Stimulated activated effector memory CD8-positive, alpha-beta T cell treated with anti-CD3 and anti-CD28 coated beads, Interleukin-12 subunit alpha, Interleukin-12 subunit beta, amount 100 ng/mL, for 72 hours (primary cell): ENCODE results near the gene ZNF280C.
A peak's percentile ranks its signal among the peaks of the same experiment; 100 is the strongest.
"Not testable (repeated sequence)": the region's sequence is repeated elsewhere in the genome, so short reads cannot be mapped to it uniquely, and the experiment has no call there.

ENCODE experiments used
- ATAC-seq: fragments of 150-1000 bp; cut with Tn5 transposase; 2 replicates; pipeline ENCODE4 v1.10.0; 2021
- DNase-seq, 2 donors: peaks; one replicate each; pipeline ENCODE4 v3.0.0; 2021 to 2022; ENCODE audit warnings: low spot score in 2 of 2
- H3K27ac Mint-ChIP-seq: one replicate; pipeline ENCODE4 v1.8.0; 2022; ENCODE audit warnings: mild to moderate bottlenecking, mixed read lengths
- H3K36me3 Mint-ChIP-seq: one replicate; pipeline ENCODE4 v1.8.0; 2022; ENCODE audit warnings: mild to moderate bottlenecking, mixed read lengths
- H3K4me1 Mint-ChIP-seq: one replicate; pipeline ENCODE4 v1.8.0; 2022; ENCODE audit warnings: mixed read lengths
- H3K4me3 Mint-ChIP-seq: one replicate; pipeline ENCODE4 v1.8.0; 2022; ENCODE audit warnings: mild to moderate bottlenecking, mixed read lengths
- H3K9me3 Mint-ChIP-seq: one replicate; pipeline ENCODE4 v1.8.0; 2022; ENCODE audit warnings: mixed read lengths

The ZNF280C gene

DNA sequence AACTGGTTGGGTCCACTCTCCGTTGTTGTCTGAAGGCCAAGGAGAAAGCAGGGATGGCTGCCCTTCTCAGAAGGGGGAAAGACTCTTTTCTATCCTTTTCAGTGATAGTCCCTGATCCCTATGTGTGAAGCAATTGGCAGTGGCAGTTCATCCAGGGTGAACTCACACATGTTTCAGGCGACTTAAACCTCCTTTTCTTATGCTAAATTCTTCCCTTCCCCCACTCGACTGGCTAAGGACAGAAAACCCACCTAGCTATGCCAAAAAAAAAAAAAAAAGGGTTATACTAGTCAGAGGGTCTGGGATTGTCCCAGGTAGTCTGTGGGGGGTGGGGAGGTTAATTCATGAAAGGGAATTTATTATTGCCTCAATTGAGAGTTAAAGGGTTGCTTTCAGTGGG, 12.2 kb upstream of the ZNF280C start:
- ATAC-seq (no peak), DNase-seq (no peak)
- no peak overlapping the region for H3K4me3 Mint-ChIP-seq
- no peaks in the 10 kb centered on the region for H3K9me3 Mint-ChIP-seq
- H3K36me3 Mint-ChIP-seq, result peaks cover 5% of the 10 kb centered on the region
- H3K27ac Mint-ChIP-seq, result peak overlapping the region; percentile 56
- no peaks in the 10 kb centered on the region for H3K4me1 Mint-ChIP-seq

DNA sequence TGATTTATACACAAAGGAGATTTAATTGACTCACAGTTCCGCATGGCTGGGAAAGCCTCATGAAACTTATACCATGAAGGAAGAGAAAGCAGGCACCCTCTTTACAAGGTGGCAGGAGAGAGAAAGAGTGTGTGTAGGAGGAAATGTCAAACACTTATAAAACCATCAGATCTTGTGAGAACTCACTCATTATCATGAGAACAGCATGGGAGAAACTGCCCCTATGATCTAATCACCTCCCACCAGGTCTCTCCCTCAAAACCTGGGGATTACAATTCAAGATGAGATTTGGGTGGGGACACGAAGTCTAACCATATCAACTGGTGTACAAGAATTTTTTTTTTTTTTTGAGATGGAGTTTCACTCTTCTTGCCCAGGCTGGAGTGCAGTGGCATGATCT, 3.6 kb upstream of the ZNF280C start:
- peaks cover 23% of the 10 kb centered on the region for H3K36me3 Mint-ChIP-seq
- not testable (repeated sequence) for ATAC-seq, H3K4me1 Mint-ChIP-seq, DNase-seq, H3K9me3 Mint-ChIP-seq, H3K4me3 Mint-ChIP-seq, H3K27ac Mint-ChIP-seq

DNA sequence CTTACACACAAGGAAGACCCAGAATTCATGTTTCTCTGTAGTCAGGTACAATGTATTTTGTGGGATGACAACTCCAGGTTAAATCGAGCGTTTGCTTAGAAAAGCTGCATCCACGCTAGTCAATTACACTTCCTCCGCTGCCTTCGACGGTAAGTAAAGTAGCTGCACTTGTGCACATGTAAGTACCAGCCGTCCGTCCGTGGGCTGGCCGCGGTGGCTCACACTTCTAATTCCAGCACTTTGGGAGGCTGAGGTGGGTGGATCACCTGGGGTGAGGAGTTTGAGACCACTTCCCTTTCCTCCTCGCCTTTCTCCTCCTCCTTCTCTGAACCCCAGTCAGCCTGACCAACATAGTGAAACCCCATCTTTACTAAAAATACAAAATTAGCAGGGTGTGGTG, 692 bp upstream of the ZNF280C start:
- not testable (repeated sequence) for H3K9me3 Mint-ChIP-seq, H3K4me1 Mint-ChIP-seq, H3K27ac Mint-ChIP-seq, ATAC-seq, DNase-seq, H3K4me3 Mint-ChIP-seq
- peaks cover 21% of the 10 kb centered on the region for H3K36me3 Mint-ChIP-seq

DNA sequence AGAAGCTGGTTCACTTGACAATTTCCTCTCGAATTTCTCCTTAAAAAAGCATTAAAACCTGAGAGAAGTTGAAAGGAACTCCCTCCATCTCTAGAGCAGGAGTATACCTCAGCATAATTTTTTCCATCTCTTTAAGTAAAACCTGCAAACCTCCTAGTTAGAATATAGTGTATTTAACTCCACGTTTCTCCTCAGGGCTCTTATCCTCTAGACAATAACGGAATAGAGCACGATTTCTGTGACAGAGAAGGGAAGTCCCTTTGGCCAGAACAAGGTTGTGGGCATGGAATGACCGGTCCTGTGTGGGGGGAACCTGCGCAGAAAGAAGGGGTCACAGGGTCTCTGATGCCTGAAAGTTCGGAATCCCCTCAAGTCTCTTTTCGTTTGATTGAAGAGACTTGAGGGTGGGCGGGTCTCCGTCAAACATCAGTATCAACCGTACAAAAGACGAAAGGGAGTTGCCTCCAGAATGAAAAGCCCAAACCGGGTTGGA, 697 bp downstream of the ZNF280C start:
- ATAC-seq (no peak), DNase-seq (no peak)
- no peaks in the 10 kb centered on the region for H3K9me3 Mint-ChIP-seq
- H3K36me3 Mint-ChIP-seq, result peaks cover 21% of the 10 kb centered on the region
- peak overlapping the region; percentile 79 for H3K4me3 Mint-ChIP-seq
- H3K4me1 Mint-ChIP-seq, result no peaks in the 10 kb centered on the region
- peak overlapping the region; percentile 83 for H3K27ac Mint-ChIP-seq

DNA sequence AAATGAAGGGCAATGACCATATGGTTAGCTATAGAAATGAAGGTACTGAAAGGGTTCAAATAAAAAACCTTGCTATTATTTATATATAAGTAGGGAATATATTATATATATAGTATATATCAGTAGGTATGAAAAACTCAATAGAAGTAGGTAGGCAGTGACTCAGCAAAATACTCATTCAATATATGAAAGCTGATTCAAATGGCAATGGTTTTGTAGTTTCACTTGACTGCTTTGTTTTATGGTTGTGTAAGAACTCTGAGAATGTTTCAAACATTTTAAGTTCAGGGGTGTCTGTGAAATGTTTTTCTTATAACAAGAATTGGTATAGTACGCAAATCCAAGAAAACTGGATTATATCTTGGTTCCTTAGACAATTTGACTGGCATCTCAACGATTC, 4.1 kb downstream of the ZNF280C start:
- Mint-ChIP-seq H3K4me3 (no peak overlapping the region), H3K27ac (no peak overlapping the region), H3K4me1 (no peaks in the 10 kb centered on the region), H3K36me3 (peaks cover 18% of the 10 kb centered on the region), H3K9me3 (no peaks in the 10 kb centered on the region)
- no peak for ATAC-seq
- no peak for DNase-seq

DNA sequence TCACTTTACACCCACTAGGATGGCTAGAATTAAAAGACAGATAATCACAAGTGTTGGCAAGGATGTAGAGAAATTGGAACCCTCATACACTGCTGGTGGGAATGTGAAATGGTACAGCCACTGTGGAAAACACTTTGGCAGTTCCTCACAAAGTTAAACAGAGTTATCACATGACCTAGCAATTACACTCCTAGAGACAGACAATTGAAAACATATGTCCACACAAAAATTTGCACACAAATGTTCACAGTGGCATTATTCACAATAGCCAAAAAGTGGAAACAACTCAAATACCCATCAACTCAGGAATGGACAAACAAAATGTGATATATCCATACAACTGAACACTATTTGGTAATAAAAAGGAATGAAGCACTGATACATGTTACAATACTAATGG, 5.7 kb downstream of the ZNF280C start:
- Mint-ChIP-seq H3K4me3 (no peak overlapping the region), H3K4me1 (no peaks in the 10 kb centered on the region), H3K9me3 (no peaks in the 10 kb centered on the region), H3K27ac (no peak overlapping the region), H3K36me3 (peaks cover 7% of the 10 kb centered on the region)
- ATAC-seq (no peak), DNase-seq (no peak)

DNA sequence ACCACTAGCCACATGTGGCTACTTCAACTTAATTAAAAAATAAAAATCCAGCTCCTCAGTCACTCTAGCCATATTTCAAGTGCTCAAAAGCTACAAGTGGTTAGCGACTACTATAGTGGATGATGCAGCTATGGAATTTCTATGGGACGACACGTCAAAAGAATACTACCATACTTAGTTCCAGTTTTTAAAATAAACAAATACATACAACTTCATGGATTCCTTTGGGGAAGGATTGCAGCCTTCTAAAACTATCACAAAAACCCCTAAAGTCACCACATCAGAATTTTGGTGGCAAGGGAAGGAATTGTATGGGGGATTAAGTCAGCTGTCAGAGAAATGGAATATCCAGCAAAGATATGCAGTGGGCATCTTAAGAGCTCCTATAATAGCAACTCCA, 6.5 kb downstream of the ZNF280C start:
- no peak for ATAC-seq
- H3K27ac Mint-ChIP-seq, result no peak overlapping the region
- H3K4me3 Mint-ChIP-seq, result no peak overlapping the region
- no peak for DNase-seq
- H3K36me3 Mint-ChIP-seq, result no peaks in the 10 kb centered on the region
- no peaks in the 10 kb centered on the region for H3K4me1 Mint-ChIP-seq
- no peaks in the 10 kb centered on the region for H3K9me3 Mint-ChIP-seq

DNA sequence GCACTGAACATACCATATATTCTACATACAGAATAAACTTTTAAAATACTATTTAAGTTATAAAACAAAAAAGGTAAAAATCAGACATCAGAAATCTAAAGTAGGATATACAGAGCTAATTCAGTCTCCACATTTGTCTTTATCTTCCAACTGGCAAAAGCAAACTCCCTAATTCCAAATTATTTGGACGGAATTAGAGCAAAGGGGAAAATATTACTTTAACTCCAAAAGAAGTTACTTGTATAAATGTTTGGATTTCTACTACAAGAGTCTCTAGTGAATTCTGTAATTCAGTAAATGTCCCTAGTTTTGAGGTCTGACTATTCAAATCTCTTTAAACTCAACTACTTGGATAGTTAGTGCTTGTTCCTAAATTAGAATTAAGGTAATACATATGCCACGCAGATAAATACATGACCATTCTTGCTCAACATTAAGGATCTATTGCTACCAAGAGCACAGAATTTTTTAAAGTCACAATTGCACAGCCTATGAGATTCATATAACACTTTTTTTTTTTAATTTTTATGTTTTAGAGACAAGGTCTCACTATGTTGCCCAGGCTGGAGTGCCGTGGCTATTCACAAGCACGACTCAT, 7.3 kb downstream of the ZNF280C start:
- Mint-ChIP-seq H3K9me3 (no peaks in the 10 kb centered on the region), H3K4me3 (no peak overlapping the region), H3K4me1 (no peaks in the 10 kb centered on the region), H3K36me3 (no peaks in the 10 kb centered on the region), H3K27ac (no peak overlapping the region)
- no peak for ATAC-seq
- DNase-seq, result no peak

DNA sequence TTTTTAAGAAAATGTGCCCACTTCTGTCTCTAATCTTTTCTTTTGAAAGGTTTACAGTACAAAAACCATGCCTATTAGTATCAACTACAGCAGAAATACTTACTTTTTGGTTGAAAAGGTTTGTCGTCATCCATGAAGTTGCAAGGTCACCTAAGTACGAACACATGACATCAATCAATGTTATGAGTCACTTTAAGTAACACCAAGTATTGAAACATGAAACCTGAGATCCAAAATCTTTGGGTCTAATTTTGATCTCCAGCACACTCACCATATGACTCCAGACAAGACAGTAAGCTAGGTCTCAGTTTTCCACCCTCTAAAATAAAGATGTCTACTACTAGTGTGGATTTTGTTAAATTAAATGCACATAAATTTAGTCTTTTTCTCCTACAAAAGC, 8.4 kb downstream of the ZNF280C start:
- Mint-ChIP-seq H3K27ac (no peak overlapping the region), H3K36me3 (no peaks in the 10 kb centered on the region), H3K4me3 (no peak overlapping the region), H3K4me1 (no peaks in the 10 kb centered on the region), H3K9me3 (no peaks in the 10 kb centered on the region)
- ATAC-seq (no peak), DNase-seq (no peak)

DNA sequence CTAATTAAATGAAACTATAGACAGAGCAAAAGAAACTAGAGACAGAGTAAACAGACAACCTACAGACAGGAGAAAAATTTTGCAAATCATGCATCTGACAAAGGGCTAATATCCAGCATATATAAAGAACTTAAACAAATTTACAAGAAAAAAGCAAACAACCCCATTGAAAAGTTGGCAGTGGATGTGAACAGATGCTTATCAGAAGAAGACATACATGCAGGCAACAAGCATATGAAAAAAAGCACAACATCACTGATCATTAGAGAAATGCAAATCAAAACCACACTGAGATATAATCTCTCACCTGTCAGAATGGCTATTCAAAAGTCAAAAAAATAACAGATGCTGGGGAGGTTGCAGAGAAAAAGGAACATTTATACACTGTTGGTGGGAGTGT, 14.8 kb downstream of the ZNF280C start:
- Mint-ChIP-seq H3K9me3 (no peaks in the 10 kb centered on the region), H3K4me1 (peaks cover 18% of the 10 kb centered on the region), H3K27ac (no peak overlapping the region), H3K36me3 (peaks cover 9% of the 10 kb centered on the region), H3K4me3 (no peak overlapping the region)
- ATAC-seq (no peak), DNase-seq (no peak)

DNA sequence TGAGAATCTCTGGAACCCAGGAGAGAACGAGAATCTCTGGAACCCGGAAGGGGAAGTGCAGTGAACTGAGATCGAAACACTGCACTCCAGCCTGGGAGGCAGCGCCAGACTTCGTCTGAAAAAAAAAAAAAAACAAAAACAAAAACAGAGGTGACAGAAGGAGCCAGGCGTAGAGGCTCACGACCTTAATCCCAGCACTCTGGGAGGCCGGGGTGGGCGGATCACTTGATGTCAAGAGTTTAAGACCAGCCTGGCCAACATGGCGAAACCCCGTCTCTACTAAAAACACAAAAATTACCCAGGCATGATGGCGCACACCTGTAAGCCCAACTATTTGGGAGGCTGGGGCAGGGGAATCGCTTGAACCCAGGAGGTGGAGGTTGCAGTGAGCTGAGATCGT, 17.0 kb downstream of the ZNF280C start:
- H3K4me3 Mint-ChIP-seq, result no peak overlapping the region
- no peak overlapping the region for H3K27ac Mint-ChIP-seq
- peaks cover 18% of the 10 kb centered on the region for H3K4me1 Mint-ChIP-seq
- H3K36me3 Mint-ChIP-seq, result peaks cover 11% of the 10 kb centered on the region
- no peaks in the 10 kb centered on the region for H3K9me3 Mint-ChIP-seq
- no peak for DNase-seq
- no peak for ATAC-seq

DNA sequence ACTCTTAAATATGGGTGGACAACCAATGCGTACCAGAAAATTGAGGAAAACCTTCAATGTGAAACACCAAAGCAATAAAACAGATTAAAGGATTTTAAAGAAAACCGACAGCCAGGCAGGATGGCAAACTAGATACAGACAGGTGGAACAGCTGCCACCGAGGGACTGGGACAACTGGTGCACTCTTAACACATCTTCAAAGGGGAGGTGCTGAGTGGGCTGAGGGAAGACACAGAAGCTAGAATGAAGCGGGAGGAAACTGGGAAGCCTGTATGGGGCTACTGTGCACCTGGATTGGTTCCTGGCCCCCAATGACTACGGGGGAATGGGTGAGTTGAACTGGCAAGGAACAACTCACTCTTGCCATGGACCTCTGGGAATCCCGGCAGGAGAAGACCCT, 20.7 kb downstream of the ZNF280C start:
- no peak overlapping the region for H3K27ac Mint-ChIP-seq

DNA sequence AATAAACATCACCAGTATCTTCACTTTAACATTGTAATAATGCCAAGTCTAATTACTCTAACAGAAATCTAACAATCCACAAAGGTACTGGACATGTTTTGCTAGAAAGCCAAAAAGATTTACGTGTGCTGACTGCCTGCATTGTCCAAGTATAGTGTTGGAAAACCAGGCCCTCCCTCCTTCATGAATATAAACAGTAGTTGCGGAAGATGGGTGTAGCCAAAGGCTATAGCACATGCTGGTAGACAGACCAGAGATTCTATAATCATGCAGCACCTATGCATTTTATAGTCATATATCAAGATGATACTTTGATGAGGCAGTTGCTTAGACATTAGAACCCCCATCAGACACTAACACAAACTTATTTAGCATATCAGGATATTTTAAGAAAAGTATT, 22.6 kb downstream of the ZNF280C start:
- peaks cover 66% of the 10 kb centered on the region for H3K36me3 Mint-ChIP-seq
- peaks cover 10% of the 10 kb centered on the region for H3K4me1 Mint-ChIP-seq
- no peak overlapping the region for H3K27ac Mint-ChIP-seq
- DNase-seq, result no peak
- no peaks in the 10 kb centered on the region for H3K9me3 Mint-ChIP-seq
- H3K4me3 Mint-ChIP-seq, result no peak overlapping the region
- ATAC-seq, result no peak

More for the DNA sequence above, 20.7 kb downstream of the ZNF280C start:
- Mint-ChIP-seq H3K36me3 (peaks cover 47% of the 10 kb centered on the region), H3K4me1 (peaks cover 10% of the 10 kb centered on the region), H3K9me3 (no peaks in the 10 kb centered on the region), H3K4me3 (no peak overlapping the region)
- ATAC-seq (no peak), DNase-seq (no peak)

DNA sequence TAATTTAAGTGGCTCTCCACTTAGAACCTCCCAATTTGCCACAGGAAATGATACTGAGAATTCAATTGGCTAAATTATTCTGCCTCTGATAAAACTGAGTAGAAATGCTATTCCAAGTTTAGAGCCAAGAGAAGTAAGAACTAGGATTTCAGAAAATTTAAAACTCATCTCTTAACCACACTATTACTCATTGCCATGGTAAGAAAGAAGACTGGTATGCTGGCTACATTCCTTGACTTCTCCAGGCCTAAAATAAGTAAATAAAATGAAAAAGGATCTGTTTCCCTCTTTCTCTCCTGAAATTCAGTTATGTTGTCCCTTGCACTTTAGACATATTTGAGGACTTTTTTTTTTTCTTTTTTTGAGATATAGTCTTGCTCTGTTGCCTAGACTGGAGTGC, 23.3 kb downstream of the ZNF280C start:
- H3K4me1 Mint-ChIP-seq, result peaks cover 10% of the 10 kb centered on the region
- H3K9me3 Mint-ChIP-seq, result no peaks in the 10 kb centered on the region
- peaks cover 65% of the 10 kb centered on the region for H3K36me3 Mint-ChIP-seq
- no peak overlapping the region for H3K27ac Mint-ChIP-seq
- DNase-seq (no peak), ATAC-seq (no peak)
- H3K4me3 Mint-ChIP-seq, result no peak overlapping the region

DNA sequence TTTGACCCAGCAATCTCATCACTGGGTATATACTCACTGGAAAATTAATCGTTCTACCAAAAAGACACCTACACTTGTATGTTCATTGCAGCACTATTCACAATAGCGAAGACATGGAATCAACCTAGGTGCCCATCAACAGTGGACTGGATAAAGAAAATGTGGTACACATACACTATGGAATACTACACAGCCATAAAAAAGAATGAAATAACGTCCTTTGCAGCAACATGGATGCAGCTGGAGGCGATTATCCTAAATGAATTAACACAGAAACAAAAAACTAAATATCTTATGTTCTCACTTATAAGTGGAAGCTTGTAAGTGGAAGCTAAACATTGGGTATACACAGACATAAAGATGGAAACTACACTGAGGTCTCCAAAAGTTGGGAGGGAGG, 37.5 kb downstream of the ZNF280C start:
- not testable (repeated sequence) for H3K4me1 Mint-ChIP-seq, H3K4me3 Mint-ChIP-seq, H3K9me3 Mint-ChIP-seq, H3K27ac Mint-ChIP-seq, DNase-seq, ATAC-seq
- H3K36me3 Mint-ChIP-seq, result peaks cover 62% of the 10 kb centered on the region

DNA sequence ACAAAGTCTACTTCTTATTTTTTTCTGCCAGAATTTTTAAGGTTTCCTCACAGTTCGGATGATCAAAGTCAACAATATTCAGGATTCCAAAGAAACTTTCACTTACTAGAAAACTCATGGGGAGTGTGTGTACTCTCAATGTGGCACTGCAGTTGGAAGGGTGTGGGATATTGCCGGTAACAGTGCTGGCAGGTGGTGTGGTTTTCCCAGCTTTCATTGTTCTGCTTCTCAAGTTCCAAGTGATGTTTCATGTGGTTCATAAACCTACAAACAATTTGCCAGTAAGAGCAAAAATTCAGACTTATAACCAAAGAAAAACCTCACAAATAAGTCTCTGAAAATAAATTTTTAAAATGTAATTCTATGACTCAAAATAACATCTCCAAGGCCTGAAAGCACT, 39.8 kb downstream of the ZNF280C start:
- Mint-ChIP-seq H3K9me3 (no peaks in the 10 kb centered on the region), H3K4me3 (no peak overlapping the region), H3K4me1 (no peaks in the 10 kb centered on the region), H3K36me3 (peaks cover 58% of the 10 kb centered on the region), H3K27ac (no peak overlapping the region)
- DNase-seq (no peak), ATAC-seq (no peak)

DNA sequence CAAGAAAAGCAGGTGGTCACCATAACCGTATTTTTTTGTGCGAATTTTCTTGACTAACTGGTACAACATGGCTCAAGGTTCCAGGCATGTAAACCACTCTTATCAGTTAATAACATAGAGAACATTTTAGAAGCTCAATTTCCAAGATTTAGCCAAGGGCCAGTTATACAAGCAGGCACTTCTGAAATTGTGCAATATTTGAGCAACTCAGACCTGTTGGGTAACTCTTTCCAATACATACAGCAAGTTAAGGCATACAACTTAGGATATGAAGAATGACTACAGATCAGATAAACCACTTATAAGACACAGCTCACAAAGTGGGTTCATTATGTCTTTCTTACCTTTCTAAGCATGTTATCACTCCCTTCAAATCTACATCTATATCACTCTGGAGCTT, 43.9 kb downstream of the ZNF280C start:
- no peaks in the 10 kb centered on the region for H3K9me3 Mint-ChIP-seq
- DNase-seq (no peak), ATAC-seq (no peak)
- H3K27ac Mint-ChIP-seq, result no peak overlapping the region
- H3K4me1 Mint-ChIP-seq, result no peaks in the 10 kb centered on the region
- no peak overlapping the region for H3K4me3 Mint-ChIP-seq
- H3K36me3 Mint-ChIP-seq, result peaks cover 40% of the 10 kb centered on the region
